Transverse colon (tissue), 3 donors: ENCODE results near the gene CCL3.
"Not testable (repeated sequence)": the region's sequence is repeated elsewhere in the genome, so short reads cannot be mapped to it uniquely, and the experiment has no call there.

Experiments used
- CTCF ChIP-seq, 5 experiments: fragments of 200-600 bp in 3 of 5; fragments of 450-650 bp in 2 of 5; sonication (generic) in 3 of 5; IDR thresholded peaks; 1 replicate in 2 of 5; 2 replicates in 3 of 5; pipeline ENCODE4 v1.5.1; 2016 to 2017; ENCODE audit warnings: antibody characterized with exemption in 5 of 5, inconsistent platforms in 3 of 5, mild to moderate bottlenecking in 2 of 5, moderate library complexity in 1 of 5
- EP300 ChIP-seq: sonication (generic); formaldehyde crosslinking; IDR thresholded peaks from one replicate; pipeline ENCODE4 v1.6.1; 2017; ENCODE audit warnings: antibody characterized with exemption, low read depth
- POLR2A ChIP-seq: fragments of 450-650 bp; IDR thresholded peaks from one replicate; pipeline ENCODE4 v1.6.1; 2016; ENCODE audit warnings: antibody characterized with exemption, mild to moderate bottlenecking, moderate library complexity

GRCh38 chr17:36087471-36087870 lies 2.5 kb downstream of the CCL3 start:
- TF ChIP-seq CTCF (IDR thresholded peaks at IDR 0.05); POLR2A; EP300: not testable (repeated sequence)
